GM12873 (cell line): Measurements from ENCODE around the gene BTG3.

Experiments used
- TF ChIP-seq, protein P1 (sequence below): IDR thresholded peaks from 2 replicates; pipeline ENCODE4 v1.5.1; 2012; ENCODE audit warnings: low read depth, mild to moderate bottlenecking, moderate library complexity, low read length, control low read depth; ENCODE audit not compliant: insufficient read depth; ENCODE audit errors: missing control alignments

BTG3 gene, protein sequence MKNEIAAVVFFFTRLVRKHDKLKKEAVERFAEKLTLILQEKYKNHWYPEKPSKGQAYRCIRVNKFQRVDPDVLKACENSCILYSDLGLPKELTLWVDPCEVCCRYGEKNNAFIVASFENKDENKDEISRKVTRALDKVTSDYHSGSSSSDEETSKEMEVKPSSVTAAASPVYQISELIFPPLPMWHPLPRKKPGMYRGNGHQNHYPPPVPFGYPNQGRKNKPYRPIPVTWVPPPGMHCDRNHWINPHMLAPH

DNA sequence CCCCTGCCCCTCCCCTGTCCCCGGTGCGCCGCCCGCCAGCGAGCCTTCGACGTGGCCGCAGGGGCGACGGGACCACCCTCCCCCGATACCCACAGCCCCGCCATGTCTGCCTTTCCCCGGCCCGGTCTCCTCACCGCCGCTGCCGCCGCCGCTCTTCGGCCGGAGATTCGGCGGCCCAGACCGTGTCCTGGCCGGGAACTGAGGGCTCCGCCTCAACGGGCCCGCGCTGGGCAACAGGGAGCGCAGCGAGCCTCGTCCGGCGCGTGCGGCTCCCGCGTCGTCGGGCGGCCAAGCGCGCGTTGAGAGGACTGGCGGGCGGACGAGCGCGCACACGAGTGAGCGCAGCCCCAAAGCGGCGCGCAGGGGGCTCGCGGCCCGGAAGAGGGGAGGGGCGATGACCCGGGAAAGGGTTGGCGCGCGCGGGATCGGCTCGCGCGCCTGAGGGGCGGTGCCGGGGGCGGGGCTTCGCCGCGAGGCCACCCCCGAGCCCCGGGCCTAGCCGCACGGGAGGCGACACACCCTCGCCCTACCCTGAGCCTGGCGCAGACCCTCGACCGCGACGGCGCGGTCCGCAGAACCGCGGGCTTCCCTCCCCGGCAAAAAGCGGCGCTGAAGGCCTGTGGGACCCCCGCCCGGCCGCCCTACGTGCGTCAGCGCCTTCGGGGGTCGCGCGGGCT lies at the start of gene BTG3:
Gene BTG3 (minus strand): TSS at position 337 of the 677 bp plus-strand sequence. CDS start 3,757 bp downstream, outside the sequence.
- TF ChIP-seq, protein P1, sequence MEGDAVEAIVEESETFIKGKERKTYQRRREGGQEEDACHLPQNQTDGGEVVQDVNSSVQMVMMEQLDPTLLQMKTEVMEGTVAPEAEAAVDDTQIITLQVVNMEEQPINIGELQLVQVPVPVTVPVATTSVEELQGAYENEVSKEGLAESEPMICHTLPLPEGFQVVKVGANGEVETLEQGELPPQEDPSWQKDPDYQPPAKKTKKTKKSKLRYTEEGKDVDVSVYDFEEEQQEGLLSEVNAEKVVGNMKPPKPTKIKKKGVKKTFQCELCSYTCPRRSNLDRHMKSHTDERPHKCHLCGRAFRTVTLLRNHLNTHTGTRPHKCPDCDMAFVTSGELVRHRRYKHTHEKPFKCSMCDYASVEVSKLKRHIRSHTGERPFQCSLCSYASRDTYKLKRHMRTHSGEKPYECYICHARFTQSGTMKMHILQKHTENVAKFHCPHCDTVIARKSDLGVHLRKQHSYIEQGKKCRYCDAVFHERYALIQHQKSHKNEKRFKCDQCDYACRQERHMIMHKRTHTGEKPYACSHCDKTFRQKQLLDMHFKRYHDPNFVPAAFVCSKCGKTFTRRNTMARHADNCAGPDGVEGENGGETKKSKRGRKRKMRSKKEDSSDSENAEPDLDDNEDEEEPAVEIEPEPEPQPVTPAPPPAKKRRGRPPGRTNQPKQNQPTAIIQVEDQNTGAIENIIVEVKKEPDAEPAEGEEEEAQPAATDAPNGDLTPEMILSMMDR = no peak

GRCh38 chr21:17660862-17661261 lies 48.2 kb upstream of the BTG3 start:
- TF ChIP-seq, protein P1 = no peak

- TF ChIP-seq, protein P1 = no peak
These were observed 47.8 kb upstream of the BTG3 start for GRCh38 chr21:17660452-17660851.

GRCh38 chr21:17658931-17659330 lies 46.2 kb upstream of the BTG3 start:
- TF ChIP-seq, protein P1 = no peak

DNA sequence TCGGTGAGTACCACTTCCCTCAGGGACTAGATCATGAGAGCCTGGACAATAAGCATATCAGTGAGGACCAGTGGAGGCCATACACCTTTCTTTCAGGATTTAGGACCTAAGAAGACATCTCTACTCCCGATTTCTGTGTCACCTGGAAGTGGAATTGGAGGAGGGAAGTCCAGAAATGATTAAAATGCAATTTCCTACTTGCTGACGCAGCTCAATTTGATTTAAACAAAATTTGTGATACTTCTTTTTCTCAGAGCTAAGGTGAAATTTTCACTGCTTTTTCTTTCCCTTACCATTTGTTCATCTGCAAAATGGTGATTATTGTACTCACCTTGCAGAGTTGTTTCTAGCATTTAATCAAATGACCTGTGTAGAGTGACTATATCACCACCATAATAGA lies 38.8 kb upstream of the BTG3 start:
- TF ChIP-seq, protein P1 = no peak

DNA sequence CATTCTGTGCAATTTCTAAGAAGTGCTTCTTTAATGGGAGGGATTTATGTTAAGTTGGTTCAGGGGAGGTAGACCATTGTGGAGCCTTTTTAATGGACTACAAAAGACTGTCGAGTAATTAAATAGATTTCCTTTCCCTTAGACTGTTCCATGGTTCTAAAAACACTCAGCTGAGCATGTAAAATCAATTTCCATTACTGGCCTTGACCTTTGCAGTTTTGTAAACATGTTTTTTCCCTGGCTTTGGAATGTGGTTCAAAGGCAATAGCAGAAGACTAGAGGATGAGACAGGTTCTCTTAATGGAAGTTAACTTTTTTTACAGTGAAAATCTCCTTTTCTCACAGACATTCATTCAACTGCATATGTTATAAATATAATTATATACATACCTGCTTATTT lies 37.6 kb upstream of the BTG3 start:
- TF ChIP-seq, protein P1 = no peak

DNA sequence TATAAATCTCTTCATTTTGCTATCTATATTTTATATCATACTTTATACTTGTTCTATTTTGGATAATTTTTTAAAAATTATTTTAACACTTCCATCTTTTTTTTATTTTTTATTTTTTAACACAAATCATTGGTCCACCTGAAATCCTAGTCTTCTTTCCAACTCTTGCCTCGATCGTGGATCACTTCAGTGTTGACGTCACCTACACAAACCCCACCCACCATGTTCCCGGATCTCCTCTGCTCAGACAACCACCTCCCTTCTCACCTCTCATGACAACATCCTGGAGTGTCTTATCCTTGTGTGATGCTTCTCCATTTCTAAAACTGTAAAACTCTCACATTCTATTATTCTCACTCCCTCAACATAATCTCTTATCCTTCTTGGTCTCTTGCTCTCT lies 34.1 kb upstream of the BTG3 start:
- TF ChIP-seq, protein P1 = no peak
